Trophoblast cell (in vitro differentiated cells and primary cell): Measurements from ENCODE around the gene RAD51B.

Experiments used
- DNase-seq, 2 donors: peaks; one replicate each; pipeline ENCODE4 v3.0.0-alpha.2; 2016
- H2AFZ ChIP-seq: 2 replicates; pipeline ENCODE4 v1.6.1; 2013; ENCODE audit warnings: low read length, moderate library complexity, mild to moderate bottlenecking; ENCODE audit not compliant: insufficient read depth, poor library complexity
- H2AK5ac ChIP-seq: 2 replicates; pipeline ENCODE4 v1.6.1; 2013; ENCODE audit warnings: mild to moderate bottlenecking, low read length
- H2BK120ac ChIP-seq: 2 replicates; pipeline ENCODE4 v1.6.1; 2013; ENCODE audit warnings: low read length, mild to moderate bottlenecking, moderate library complexity; ENCODE audit not compliant: insufficient read depth, poor library complexity
- H2BK12ac ChIP-seq: 2 replicates; pipeline ENCODE4 v1.6.1; 2013; ENCODE audit warnings: mild to moderate bottlenecking, low read length, moderate library complexity
- H2BK5ac ChIP-seq: 2 replicates; pipeline ENCODE4 v1.6.1; 2013; ENCODE audit warnings: low read length, low read depth, moderate library complexity, mild to moderate bottlenecking; ENCODE audit not compliant: poor library complexity
- H3K14ac ChIP-seq: 2 replicates; pipeline ENCODE4 v1.6.1; 2013; ENCODE audit warnings: mild to moderate bottlenecking, low read length
- H3K18ac ChIP-seq: 2 replicates; pipeline ENCODE4 v1.6.1; 2013; ENCODE audit warnings: mild to moderate bottlenecking, low read length
- H3K23ac ChIP-seq: 2 replicates; pipeline ENCODE4 v1.6.1; 2013; ENCODE audit warnings: low read length
- H3K27ac ChIP-seq: 2 replicates; pipeline ENCODE4 v1.5.1; 2013; ENCODE audit warnings: low read depth, mild to moderate bottlenecking, inconsistent platforms, low read length, moderate library complexity
- H3K27me3 ChIP-seq: 2 replicates; pipeline ENCODE4 v1.6.1; 2013; ENCODE audit warnings: inconsistent platforms, mild to moderate bottlenecking, low read length, moderate library complexity; ENCODE audit not compliant: insufficient read depth
- H3K36me3 ChIP-seq, 2 experiments: 1 replicate in 1 of 2; 2 replicates in 1 of 2; pipeline ENCODE4 v1.6.1; 2013; ENCODE audit warnings: low read length in 2 of 2, mild to moderate bottlenecking in 2 of 2, moderate library complexity in 1 of 2; ENCODE audit not compliant: insufficient read depth in 2 of 2, control insufficient read depth in 1 of 2
- H3K4ac ChIP-seq: 2 replicates; pipeline ENCODE4 v1.6.1; 2013; ENCODE audit warnings: low read depth, mild to moderate bottlenecking, low read length, moderate library complexity
- H3K4me1 ChIP-seq, 2 experiments: 1 replicate in 1 of 2; 2 replicates in 1 of 2; pipeline ENCODE4 v1.6.1; 2013; ENCODE audit warnings: low read length in 2 of 2, mild to moderate bottlenecking in 2 of 2, moderate library complexity in 1 of 2; ENCODE audit not compliant: insufficient read depth in 2 of 2, control insufficient read depth in 1 of 2
- H3K4me2 ChIP-seq: 2 replicates; pipeline ENCODE4 v1.6.1; 2013; ENCODE audit warnings: inconsistent platforms, mild to moderate bottlenecking, low read length, moderate library complexity
- H3K4me3 ChIP-seq: 2 replicates; pipeline ENCODE4 v1.5.1; 2013; ENCODE audit warnings: mild to moderate bottlenecking, low read depth, low read length, inconsistent platforms
- H3K79me1 ChIP-seq: one replicate; pipeline ENCODE4 v1.6.1; 2013; ENCODE audit warnings: low read length
- H3K79me2 ChIP-seq: 2 replicates; pipeline ENCODE4 v1.6.1; 2013; ENCODE audit warnings: low read length, mild to moderate bottlenecking; ENCODE audit not compliant: control insufficient read depth, insufficient read depth, poor library complexity
- H3K9ac ChIP-seq: 2 replicates; pipeline ENCODE4 v1.6.1; 2013; ENCODE audit warnings: mild to moderate bottlenecking, low read length
- H3K9me3 ChIP-seq: 2 replicates; pipeline ENCODE4 v1.6.1; 2013; ENCODE audit warnings: low read depth, mild to moderate bottlenecking, control low read depth, inconsistent platforms, low read length; ENCODE audit not compliant: insufficient read depth
- H4K12ac ChIP-seq: 2 replicates; pipeline ENCODE4 v1.6.1; 2013; ENCODE audit warnings: low read depth, mild to moderate bottlenecking, low read length, moderate library complexity
- H4K8ac ChIP-seq: 2 replicates; pipeline ENCODE4 v1.6.1; 2013; ENCODE audit warnings: low read depth, mild to moderate bottlenecking, low read length, moderate library complexity
- H4K91ac ChIP-seq: one replicate; pipeline ENCODE4 v1.6.1; 2013; ENCODE audit warnings: low read depth, mild to moderate bottlenecking, low read length, moderate library complexity
- WGBS: extraction: QIAGEN DNeasy Blood & Tissue Kit; methylation state at CpG from one replicate; pipeline ENCODE4 v1.1.7; 2013; ENCODE audit warnings: missing lambda C conversion rate; ENCODE audit not compliant: insufficient read length, insufficient coverage; ENCODE audit errors: extremely low coverage; 5-methylcytosine and 5-hydroxymethylcytosine counted together

RAD51B gene

DNA sequence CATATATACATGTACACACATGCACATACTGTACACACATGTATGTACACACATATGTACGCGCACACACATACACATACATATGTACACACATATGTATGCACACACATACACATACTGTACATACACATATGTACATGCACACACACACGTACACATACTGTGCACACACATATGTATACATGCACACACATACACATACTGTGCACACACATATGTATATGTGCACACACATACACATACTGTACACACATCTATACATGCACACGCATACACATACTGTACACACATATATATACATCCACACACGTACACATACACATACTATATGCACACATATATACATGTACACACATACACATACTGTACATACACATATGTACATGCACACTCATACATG, 853.9 kb downstream of the RAD51B start:
- H3K4me2 ChIP-seq: no peak overlapping the region
- H3K9me3 ChIP-seq: peaks cover 2% of the 10 kb centered on the region
- peaks cover 28 to 32% of the 10 kb centered on the region in 2 experiments for H3K4me1 ChIP-seq
- no peak overlapping the region for H3K23ac ChIP-seq
- H3K79me2 ChIP-seq: peaks cover 3% of the 10 kb centered on the region
- H3K4me3 ChIP-seq: no peak overlapping the region
- H3K27me3 ChIP-seq: no peaks in the 10 kb centered on the region
- no peak overlapping the region for H2AFZ ChIP-seq
- H3K18ac ChIP-seq: no peak overlapping the region
- H3K27ac ChIP-seq: no peak overlapping the region
- no peak overlapping the region for H2AK5ac ChIP-seq
- DNase-seq: no peak
- H4K12ac ChIP-seq: no peak overlapping the region
- no peak overlapping the region for H2BK12ac ChIP-seq
- H2BK120ac ChIP-seq: no peak overlapping the region
- H3K9ac ChIP-seq: no peak overlapping the region
- no peak overlapping the region for H4K91ac ChIP-seq
- no peak overlapping the region for H4K8ac ChIP-seq
- H3K79me1 ChIP-seq: peaks cover 27% of the 10 kb centered on the region
- no CpG with 5 or more reads among the region's 5 CpGs for WGBS
- H3K36me3 ChIP-seq: no peaks in the 10 kb centered on the region
- H3K4ac ChIP-seq: no peak overlapping the region
- H2BK5ac ChIP-seq: no peak overlapping the region
- H3K14ac ChIP-seq: no peak overlapping the region

DNA sequence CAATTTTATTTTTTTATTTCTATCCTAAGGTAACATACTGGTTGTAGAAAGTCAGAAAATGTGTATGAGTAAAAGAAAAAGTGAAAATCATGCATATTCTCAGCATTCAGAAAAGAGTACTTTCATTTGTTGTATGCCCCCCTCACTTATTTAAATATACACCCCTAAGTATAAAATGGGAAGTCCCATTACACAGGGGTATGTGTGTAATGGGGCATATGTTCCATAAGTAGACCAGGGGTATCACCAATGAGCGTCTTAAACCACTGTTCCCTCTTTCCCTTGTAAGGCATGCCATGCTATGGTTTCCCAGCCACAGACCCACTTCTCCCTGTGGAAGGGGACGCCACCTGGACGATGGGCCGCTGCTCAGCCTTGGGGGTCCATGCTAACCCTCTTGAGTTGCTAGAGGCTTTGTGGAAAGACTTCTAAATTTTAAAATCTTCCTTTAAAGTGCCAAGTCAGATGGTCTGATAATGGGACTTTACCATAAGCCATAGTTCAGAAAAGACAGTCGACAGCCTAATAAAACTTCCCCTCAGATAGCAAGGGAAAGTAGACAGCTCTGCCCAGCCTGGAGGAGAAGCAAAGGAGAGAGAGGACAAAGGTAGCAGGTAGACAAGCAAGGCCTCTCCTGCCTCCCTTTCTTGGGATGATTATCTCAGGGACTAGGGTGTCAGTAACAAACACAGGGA, 855.1 kb downstream of the RAD51B start:
- H3K4ac ChIP-seq: no peak overlapping the region
- H2AK5ac ChIP-seq: peak overlapping the region; percentile 73
- H3K36me3 ChIP-seq: no peaks in the 10 kb centered on the region
- H2AFZ ChIP-seq: no peak overlapping the region
- WGBS: no CpG with 5 or more reads among the region's 5 CpGs
- no peak overlapping the region for H3K23ac ChIP-seq
- peak overlapping the region; percentile 5 for H2BK120ac ChIP-seq
- no peak for DNase-seq
- H3K79me2 ChIP-seq: peaks cover 1% of the 10 kb centered on the region
- no peak overlapping the region for H3K9ac ChIP-seq
- H2BK5ac ChIP-seq: no peak overlapping the region
- H3K4me1 ChIP-seq: peaks cover 20 to 24% of the 10 kb centered on the region in 2 experiments
- H4K91ac ChIP-seq: peak overlapping the region; percentile 30
- H3K27ac ChIP-seq: no peak overlapping the region
- H3K18ac ChIP-seq: peak overlapping the region; percentile 6
- H3K4me2 ChIP-seq: no peak overlapping the region
- H4K12ac ChIP-seq: no peak overlapping the region
- no peak overlapping the region for H3K4me3 ChIP-seq
- H2BK12ac ChIP-seq: peak overlapping the region; percentile 75
- H3K14ac ChIP-seq: no peak overlapping the region
- no peaks in the 10 kb centered on the region for H3K27me3 ChIP-seq
- no peaks in the 10 kb centered on the region for H3K9me3 ChIP-seq
- peaks cover 22% of the 10 kb centered on the region for H3K79me1 ChIP-seq
- H4K8ac ChIP-seq: no peak overlapping the region

DNA sequence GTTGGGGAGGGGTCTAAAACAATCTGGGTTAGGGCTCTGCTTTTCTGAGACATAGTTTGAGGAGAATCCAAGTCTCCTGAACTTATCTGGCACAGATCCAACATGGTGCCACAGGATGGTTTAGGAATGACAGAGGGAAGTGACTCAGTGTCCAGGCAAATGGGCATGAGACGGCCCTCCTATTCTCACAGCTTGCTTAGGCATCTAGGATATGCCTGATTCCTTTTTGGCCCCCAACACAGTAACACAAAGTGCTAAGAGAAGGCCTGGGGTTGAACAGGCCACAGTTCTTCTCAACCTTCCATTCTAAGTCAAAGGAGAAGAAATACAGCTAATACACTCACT, 855.6 kb downstream of the RAD51B start:
- WGBS: no CpG with 5 or more reads among the region's 1 CpG

DNA sequence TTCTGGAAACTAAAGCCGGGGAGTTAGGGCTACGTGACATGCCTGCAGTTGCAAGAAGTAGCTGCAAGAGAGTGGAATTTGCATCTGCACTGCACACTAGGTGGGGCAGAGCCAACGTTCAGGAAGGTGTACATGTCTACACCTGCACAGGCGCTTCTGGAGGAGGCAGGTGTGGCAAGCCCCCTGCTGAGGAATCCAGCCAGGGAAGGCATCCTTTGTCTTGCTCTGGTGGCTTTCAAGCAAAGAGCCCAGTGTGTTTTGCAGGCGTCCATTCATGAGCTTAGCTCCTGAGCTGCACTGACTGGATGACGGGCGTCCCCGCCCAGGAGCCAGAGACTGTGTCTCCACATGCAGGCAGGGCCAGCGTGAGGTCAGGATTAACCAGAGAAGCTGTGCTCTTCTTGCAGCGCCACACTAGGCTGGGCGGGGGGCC, 856.9 kb downstream of the RAD51B start:
- no peak overlapping the region for H3K4ac ChIP-seq
- peaks cover 13% of the 10 kb centered on the region for H3K79me1 ChIP-seq
- peaks cover 7 to 12% of the 10 kb centered on the region in 2 experiments for H3K4me1 ChIP-seq
- no peak overlapping the region for H3K4me2 ChIP-seq
- no peak overlapping the region for H4K12ac ChIP-seq
- no peak overlapping the region for H3K18ac ChIP-seq
- peak overlapping the region; percentile 26 for H2AK5ac ChIP-seq
- H2BK5ac ChIP-seq: peak overlapping the region; percentile 16
- H3K79me2 ChIP-seq: no peaks in the 10 kb centered on the region
- no peak overlapping the region for H3K9ac ChIP-seq
- peak overlapping the region; percentile 49 for H3K27ac ChIP-seq
- no peaks in the 10 kb centered on the region for H3K9me3 ChIP-seq
- peak overlapping the region; percentile 63 for H4K8ac ChIP-seq
- no peaks in the 10 kb centered on the region for H3K36me3 ChIP-seq
- H3K4me3 ChIP-seq: no peak overlapping the region
- no peak overlapping the region for H3K23ac ChIP-seq
- peak; percentile 74 to 76 for DNase-seq
- peak overlapping the region; percentile 59 for H2BK12ac ChIP-seq
- H3K14ac ChIP-seq: no peak overlapping the region
- H4K91ac ChIP-seq: peak overlapping the region; percentile 48
- no CpG with 5 or more reads among the region's 11 CpGs for WGBS
- no peaks in the 10 kb centered on the region for H3K27me3 ChIP-seq
- H2AFZ ChIP-seq: no peak overlapping the region
- H2BK120ac ChIP-seq: no peak overlapping the region

More for the DNA sequence above, 855.6 kb downstream of the RAD51B start:
- H3K9ac ChIP-seq: no peak overlapping the region
- no peak overlapping the region for H3K4me2 ChIP-seq
- H2BK12ac ChIP-seq: peak overlapping the region; percentile 75
- peak overlapping the region; percentile 30 for H4K91ac ChIP-seq
- no peak for DNase-seq
- no peak overlapping the region for H3K23ac ChIP-seq
- H3K4ac ChIP-seq: no peak overlapping the region
- H3K18ac ChIP-seq: peak overlapping the region; percentile 6
- no peaks in the 10 kb centered on the region for H3K9me3 ChIP-seq
- peaks cover 14 to 19% of the 10 kb centered on the region in 2 experiments for H3K4me1 ChIP-seq
- H4K8ac ChIP-seq: no peak overlapping the region
- H2BK120ac ChIP-seq: peak overlapping the region; percentile 5
- H3K4me3 ChIP-seq: no peak overlapping the region
- peak overlapping the region; percentile 19 for H3K14ac ChIP-seq
- H3K27me3 ChIP-seq: no peaks in the 10 kb centered on the region
- H3K79me2 ChIP-seq: no peaks in the 10 kb centered on the region
- no peak overlapping the region for H3K27ac ChIP-seq
- H2AFZ ChIP-seq: no peak overlapping the region
- H2AK5ac ChIP-seq: peak overlapping the region; percentile 73
- no peaks in the 10 kb centered on the region for H3K36me3 ChIP-seq
- H4K12ac ChIP-seq: no peak overlapping the region
- no peak overlapping the region for H2BK5ac ChIP-seq
- peaks cover 17% of the 10 kb centered on the region for H3K79me1 ChIP-seq
